GM12801 (cell line): ENCODE measurements around the gene POLG2.

ENCODE experiments used
- CTCF ChIP-seq: IDR thresholded peaks from one replicate; pipeline ENCODE4 v1.5.1; 2011; ENCODE audit warnings: control low read depth; ENCODE audit not compliant: insufficient read length; ENCODE audit errors: extremely low read depth

Gene POLG2

GRCh38 chr17:64494121-64494520 lies 2.7 kb downstream of the POLG2 start:
- no peak for TF ChIP-seq CTCF

GRCh38 chr17:64492481-64493109 lies 4.3 kb downstream of the POLG2 start:
- no peak for TF ChIP-seq CTCF

- no peak for TF ChIP-seq CTCF
Observed at GRCh38 chr17:64491994-64492393, 4.9 kb downstream of the POLG2 start.

- TF ChIP-seq CTCF, result no peak
Observed at GRCh38 chr17:64491034-64491860, 5.6 kb downstream of the POLG2 start.

- no peak for TF ChIP-seq CTCF
Observed at GRCh38 chr17:64488301-64488700, 8.6 kb downstream of the POLG2 start.

GRCh38 chr17:64484380-64484779 lies 12.5 kb downstream of the POLG2 start:
- TF ChIP-seq CTCF, result no peak

- TF ChIP-seq CTCF, result no peak
Observed at GRCh38 chr17:64480951-64481350, 15.9 kb downstream of the POLG2 start.
